HG03095 (cell line): Measurements from ENCODE around the gene HADHB.
A peak's percentile ranks its signal among the peaks of the same experiment; 100 is the strongest.

Experiments used
- ATAC-seq: cut with Tn5 transposase; IDR thresholded peaks from one replicate; pipeline ENCODE4 v1.9.1; 2021; ENCODE audit warnings: moderate library complexity; ENCODE audit not compliant: unreplicated experiment

Gene HADHB

DNA sequence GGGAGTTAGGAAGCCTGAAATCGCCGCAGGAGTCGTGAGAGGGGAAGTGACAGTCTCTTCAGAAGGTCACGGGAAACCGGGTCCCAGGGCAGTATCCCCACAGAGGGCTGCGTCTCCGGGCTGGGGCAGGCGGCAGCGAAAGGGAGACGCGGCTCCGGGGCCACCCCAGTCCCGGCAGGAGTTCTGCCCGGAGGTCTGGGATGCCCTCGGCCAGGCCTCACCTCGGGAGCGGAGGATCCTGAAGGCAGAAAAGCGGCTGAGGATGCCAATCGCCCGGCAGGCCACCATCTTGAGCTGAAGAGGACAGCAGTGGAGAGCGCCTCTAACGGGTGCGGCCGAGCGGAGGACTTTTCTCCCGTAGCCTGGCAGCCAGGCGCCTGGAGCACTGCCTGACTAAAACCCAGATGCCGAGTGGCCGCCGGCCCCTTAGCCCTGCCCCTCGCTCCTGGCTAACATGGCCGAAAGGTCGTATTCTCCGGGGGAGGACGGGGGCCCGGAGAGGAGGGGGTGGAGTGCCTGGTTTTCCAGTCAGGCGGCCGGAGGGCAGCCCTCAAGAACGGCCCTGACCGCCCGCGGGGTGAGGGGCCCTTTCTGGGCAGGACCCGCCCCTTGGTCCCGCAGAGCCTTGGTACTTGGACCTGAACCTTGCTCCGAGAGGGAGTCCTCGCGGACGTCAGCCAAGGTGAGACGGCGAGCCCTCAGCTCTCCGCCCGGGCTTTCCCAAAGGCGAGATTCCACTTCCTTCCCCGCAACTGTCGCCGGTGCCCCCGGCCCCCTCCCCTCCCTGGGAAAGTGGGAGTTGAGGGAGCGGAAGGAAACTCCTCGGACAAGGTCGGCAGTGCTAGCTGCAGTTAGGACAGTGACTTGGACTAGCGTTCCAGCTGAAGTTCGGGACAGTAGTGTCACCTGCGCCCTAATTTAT, at the start of gene HADHB, which contains the start of gene HADHA:
Gene HADHB, plus strand, starts transcription at position 631 of the 922 bp plus-strand sequence. CDS start 9,316 bp downstream, outside the sequence.
Gene HADHA, minus strand, starts transcription at position 324 of the 922 bp plus-strand sequence. Its CDS starts 36 bp downstream, at position 288.
- ATAC-seq: peak; percentile 73

DNA sequence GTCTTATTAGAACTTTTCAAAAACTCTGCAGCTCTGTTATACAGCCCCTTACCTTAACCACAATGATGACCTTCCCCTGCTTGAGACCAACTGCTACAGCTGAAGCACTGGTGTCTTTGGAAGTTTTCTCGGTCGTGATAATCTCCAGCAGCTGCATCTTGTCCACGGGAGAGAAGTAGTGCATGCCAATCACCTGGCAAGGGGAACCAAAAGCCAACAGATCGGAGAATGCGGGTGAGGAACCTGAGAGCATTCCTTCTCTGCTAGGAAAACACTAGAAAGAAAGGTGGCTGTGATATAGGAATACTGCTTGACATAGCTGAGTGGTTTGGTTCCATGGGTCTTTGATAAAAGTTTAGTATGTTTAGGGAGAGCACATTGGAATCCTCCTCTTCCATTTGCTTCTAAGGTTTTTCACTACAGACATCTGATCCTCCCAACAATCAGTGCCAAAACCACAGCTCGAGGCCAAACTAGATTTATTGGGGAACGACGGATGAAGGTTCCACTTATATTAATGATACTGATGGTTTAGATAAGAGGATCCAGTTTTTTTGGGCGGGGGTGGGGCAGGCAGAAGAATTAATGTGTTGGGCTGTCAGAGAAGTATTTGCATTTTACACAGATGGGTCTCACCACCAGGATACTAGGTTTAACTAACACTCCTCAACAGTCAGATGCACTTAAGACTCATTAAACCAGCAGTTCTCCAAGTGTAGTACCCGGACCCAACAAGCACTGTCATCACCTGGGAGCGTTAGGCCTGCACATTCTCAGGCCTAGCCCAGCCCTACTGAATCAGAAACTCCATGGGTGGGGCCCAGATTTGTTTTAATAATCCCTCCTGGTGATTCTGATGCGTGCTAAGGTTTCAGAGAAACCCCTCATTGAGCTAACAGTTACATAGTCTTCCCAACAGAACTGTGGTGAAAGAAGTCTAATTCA, 49.4 kb upstream of the HADHB start:
- no peak for ATAC-seq

- ATAC-seq: no peak
Measured at GRCh38 chr2:26196683-26197418, 47.9 kb upstream of the HADHB start.

DNA sequence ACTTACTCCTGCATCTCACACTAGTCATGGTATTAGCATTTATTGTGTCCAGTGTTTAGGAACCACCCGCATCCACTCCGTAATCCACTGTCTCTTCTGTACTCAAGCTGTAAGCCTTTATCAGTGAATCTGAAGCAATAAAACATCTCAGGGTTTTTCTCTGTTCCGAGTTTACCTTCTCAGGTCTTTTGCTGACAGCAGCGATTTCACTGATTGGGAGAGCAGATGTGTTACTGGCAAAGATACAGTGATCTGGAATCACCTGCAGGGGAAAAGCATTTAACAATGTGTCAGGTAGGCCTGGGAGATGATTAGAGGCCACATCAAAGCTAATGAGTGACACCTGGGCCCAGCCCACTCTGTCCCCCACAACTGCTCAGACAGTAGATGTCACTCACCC, 47.2 kb upstream of the HADHB start:
- ATAC-seq: no peak

GRCh38 chr2:26202981-26203490, 41.7 kb upstream of the HADHB start:
- no peak for ATAC-seq

- no peak for ATAC-seq
Measured at GRCh38 chr2:26203906-26204305, 40.8 kb upstream of the HADHB start.

DNA sequence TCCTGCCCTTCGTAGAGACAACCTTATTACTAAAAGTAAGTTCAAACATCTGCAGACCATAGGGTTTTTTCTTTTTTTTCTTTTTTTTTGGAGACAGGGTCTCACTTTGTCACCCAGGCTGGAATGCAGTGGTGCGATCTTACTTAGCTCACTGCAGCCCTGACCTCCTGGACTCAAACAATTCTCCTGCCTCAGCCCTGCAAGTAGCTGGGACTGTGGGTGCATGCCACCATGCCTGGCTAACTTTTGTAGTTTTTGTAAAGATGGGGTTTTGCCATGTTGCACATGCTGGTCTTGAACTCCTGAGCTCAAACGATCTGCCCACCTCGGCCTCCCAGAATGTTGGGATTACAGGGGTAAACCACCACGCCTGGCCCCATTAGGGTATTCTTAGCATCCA, 32.7 kb upstream of the HADHB start:
- no peak for ATAC-seq

GRCh38 chr2:26214759-26215158, 30.0 kb upstream of the HADHB start:
- ATAC-seq: no peak

DNA sequence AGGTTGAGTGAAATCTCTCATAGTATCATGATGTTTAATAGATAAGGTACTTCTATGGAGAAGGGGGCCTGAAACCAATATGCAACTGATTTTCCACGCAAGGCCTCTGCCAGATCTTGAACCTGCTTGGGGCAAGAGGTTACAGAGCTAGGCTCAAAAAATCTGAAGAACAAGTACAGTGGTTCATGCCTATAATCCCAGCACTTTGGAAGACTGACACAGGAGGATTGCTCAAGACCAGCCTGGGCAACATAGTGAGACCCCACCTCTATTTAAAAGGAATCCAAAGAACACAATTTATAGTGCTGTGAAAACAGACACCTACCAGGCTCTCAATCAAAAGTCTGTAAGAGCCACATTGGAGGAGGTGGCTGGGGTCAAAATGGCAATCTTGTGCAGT, 28.9 kb upstream of the HADHB start:
- ATAC-seq: no peak

DNA sequence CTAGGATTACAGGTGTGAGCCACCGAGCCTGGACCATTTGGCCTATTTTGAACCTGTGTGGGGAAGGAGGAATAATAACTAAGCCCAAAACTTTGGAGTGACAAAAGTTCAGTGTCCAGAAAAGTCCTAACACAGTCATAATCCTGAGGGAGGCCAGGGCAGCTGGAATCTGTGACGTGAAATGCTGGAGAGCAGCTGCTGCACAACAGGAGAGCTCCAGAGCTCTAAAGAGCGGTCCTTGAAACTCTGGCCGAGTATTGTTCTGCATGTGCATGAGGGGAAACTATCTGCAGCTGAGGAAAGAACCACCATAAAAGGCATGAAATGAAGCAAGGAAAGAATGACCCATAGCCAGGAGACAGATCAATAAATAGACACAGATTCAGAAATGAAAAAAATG, 28.2 kb upstream of the HADHB start:
- ATAC-seq: no peak

DNA sequence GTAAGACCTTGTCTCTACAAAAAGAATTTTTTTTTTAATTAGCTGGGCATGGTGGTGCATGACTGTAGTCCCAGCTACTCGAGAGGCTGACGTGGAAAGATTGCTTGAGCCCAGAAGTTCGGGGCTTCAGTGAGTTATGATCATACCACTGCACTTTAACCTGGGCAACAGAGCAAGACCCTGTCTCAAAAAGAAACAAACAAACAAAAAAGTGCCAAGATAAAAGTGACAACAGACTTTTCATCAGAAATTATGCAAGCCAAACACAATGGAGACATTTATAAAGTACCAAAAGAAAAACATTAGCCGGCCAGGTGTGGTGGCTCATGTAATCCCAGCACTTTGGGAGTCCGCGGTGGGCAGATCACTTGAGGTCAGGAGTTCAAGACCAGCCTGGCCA, 27.0 kb upstream of the HADHB start:
- no peak for ATAC-seq

DNA sequence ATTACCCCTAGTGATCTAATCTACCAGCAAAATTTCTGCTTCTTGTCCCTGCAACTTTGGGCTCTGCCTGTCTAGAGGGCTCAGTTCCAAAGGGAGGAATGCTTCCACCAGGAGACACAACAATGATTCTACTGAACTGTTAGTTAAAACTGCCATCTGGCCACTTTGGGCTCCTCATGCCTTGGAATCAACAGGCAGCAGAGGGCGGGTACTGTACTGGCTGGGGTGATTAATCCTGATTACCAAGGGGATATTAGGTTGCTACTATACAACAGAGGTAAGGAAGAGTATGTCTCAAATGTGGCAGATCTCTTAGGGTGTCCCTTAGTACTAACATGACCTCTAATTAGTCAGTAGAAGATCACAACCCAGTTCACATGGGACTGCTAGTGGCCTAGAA, 21.7 kb upstream of the HADHB start:
- no peak for ATAC-seq

GRCh38 chr2:26224095-26224494, 20.6 kb upstream of the HADHB start:
- ATAC-seq: no peak

DNA sequence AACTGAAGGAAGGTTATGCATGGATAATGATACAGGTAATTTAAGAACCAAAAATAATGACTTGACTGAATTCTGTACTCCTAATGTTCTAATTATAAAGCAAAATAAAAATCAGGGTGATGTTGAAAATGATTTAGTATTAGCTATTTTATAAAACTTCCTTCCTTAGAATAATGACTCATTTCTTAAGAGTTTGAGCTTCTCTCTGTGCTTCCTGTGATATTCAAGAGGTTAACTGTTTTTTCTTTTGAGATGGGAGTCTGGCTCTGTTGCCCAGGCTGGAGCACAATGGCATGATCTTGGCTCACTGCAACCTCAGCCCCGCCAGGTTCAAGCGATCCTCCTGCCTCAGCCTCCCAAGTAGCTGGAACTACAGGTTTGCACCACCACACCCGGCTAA, 15.1 kb upstream of the HADHB start:
- ATAC-seq: no peak

GRCh38 chr2:26230806-26231205, 13.9 kb upstream of the HADHB start:
- ATAC-seq: no peak

- ATAC-seq: no peak
Measured at GRCh38 chr2:26235089-26235488, 9.7 kb upstream of the HADHB start.

- no peak for ATAC-seq
Measured at GRCh38 chr2:26237868-26238267, 6.9 kb upstream of the HADHB start.

- no peak for ATAC-seq
Measured at GRCh38 chr2:26238311-26238958, 6.3 kb upstream of the HADHB start.

DNA sequence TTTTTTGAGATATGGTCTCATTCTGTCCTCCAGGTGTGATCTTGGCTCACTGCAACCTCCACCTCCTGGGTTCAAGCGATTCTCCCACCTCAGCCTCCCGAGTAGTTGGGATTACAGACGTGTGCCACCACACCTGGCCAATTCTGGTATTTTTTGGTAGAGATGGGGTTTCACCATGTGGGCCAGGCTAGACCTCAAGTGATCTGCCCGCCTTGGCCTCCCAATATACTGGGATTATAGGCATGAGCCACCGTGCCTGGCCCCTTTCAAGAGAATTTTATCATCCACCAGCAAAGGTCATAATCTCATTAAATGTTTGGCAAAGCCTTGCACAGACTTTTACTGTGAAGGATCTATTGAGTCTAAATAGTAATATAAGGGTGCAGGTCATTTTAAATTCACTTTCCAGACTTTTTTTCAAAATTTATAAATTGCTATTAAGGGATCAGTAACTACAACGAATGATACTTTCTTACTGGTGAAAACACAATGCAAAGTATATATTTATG, 2.8 kb upstream of the HADHB start:
- no peak for ATAC-seq
